Type B pancreatic cell (in vitro differentiated cells): ENCODE results near the gene KCNK6. TPM values are rescaled to one million over a fixed set of nuclear protein-coding genes. Genes with fewer than 3 reads are reported as not detected.

Source experiments
- total RNA-seq: library from RNA; stranded (reverse); gene quantifications from 2 replicates; pipeline ENCODE4 v1.2.1, GENCODE V29; 2021; ENCODE audit warnings: low replicate concordance

KCNK6 gene
- total RNA-seq, 1 donor from 2014 or later: 5.2 TPM

Other genes with a start within 250 kb of the KCNK6 start
- 0.93 and 12.6 TPM in 2 replicates for gene DPF1, start 95.6 kb upstream of the KCNK6 start, total RNA-seq
- gene PPP1R14A, start 63.5 kb upstream of the KCNK6 start, total RNA-seq: 14.9 and 20.7 TPM in 2 replicates
- gene SPINT2, start 55.3 kb upstream of the KCNK6 start, total RNA-seq: 243 and 526 TPM in 2 replicates
- 46.8 and 270 TPM in 2 replicates for gene C19orf33, start 15.6 kb upstream of the KCNK6 start, total RNA-seq
- gene YIF1B, start 3.9 kb upstream of the KCNK6 start, total RNA-seq: 41.0 and 42.9 TPM in 2 replicates
- 5.2 and 11.9 TPM in 2 replicates for gene CATSPERG, start 16.0 kb downstream of the KCNK6 start, total RNA-seq
- gene PSMD8, start 54.7 kb downstream of the KCNK6 start, total RNA-seq: 159 and 176 TPM in 2 replicates
- gene GGN, start 68.2 kb downstream of the KCNK6 start, total RNA-seq: 1.1 and 1.5 TPM in 2 replicates
- gene SPRED3, start 68.9 kb downstream of the KCNK6 start, total RNA-seq: 4.2 and 5.5 TPM in 2 replicates
- 25.2 and 27.3 TPM in 2 replicates for gene FAM98C, start 83.2 kb downstream of the KCNK6 start, total RNA-seq
- not detected in 2 replicates for gene RASGRP4, start 106.4 kb downstream of the KCNK6 start, total RNA-seq
- gene RYR1, start 113.8 kb downstream of the KCNK6 start, total RNA-seq: 3.3 and 9.3 TPM in 2 replicates